Activated T-cell treated with anti-CD3 and anti-CD28 coated beads for 48 hours (primary cell): ENCODE results near the gene POLR2L.

ENCODE experiments used
- DNase-seq: peaks from one replicate; pipeline ENCODE4 v3.0.0-alpha.2; 2020; ENCODE audit warnings: low read depth

POLR2L gene

DNA sequence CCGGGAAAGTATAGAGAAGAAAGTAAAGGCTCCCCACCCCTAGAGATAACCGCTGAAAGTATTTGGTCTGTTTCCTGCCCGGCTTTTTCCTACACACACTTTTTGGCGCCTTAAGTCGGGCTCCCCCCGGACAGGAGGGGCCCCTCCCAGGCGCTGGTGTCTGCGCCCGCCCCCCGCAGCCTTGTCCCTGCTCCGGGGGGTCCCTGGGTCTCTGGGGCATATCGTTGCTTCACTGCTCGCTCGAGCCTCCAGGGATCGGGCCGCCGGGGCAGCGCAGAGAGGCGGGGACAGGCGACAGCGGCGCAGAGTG, 15.5 kb downstream of the POLR2L start:
- DNase-seq, result no peak

- no peak for DNase-seq
Measured at GRCh38 chr11:826227-826621, 16.1 kb downstream of the POLR2L start.

DNA sequence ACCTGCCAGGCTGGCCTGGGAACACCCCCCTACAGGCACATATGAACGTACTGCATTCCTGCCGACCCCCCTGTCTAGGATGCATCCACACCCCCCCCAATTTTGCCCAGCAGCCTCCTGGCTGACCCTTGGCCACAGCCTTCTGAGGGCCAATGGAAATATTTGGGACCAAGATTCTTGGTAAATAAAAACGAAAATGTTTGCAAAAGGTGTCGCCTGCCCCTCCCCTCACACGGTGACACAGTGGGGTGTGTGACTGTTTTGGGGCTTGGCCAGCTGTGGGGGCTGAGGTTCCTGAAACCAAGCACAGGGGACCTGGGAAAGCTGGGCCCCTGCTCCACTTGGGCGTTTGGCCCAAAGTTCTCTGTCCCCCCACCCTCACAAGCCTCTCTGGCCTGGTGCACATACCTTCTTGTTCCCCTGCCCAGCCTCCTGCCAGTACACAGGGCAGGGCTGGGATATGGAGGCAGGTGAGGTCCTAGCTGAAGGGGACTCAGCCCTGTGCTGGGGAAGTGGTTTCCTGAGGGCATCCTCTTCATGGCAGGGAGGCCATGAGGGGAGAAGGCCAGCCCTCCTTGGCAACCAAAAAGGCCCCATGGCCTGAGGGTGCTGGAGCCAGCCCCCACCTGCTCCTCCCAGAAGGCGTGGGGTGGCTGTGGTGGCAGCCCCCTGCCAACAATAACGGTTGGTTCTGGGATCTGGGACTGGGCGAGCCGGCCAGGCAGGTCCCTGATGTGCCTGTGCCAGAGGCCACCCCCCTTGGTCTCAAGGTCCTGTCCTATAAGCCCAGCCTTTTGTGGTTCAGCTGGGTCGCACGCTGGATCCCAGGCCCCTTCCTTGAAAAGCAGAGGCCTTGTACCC, 16.7 kb downstream of the POLR2L start:
- no peak for DNase-seq

DNA sequence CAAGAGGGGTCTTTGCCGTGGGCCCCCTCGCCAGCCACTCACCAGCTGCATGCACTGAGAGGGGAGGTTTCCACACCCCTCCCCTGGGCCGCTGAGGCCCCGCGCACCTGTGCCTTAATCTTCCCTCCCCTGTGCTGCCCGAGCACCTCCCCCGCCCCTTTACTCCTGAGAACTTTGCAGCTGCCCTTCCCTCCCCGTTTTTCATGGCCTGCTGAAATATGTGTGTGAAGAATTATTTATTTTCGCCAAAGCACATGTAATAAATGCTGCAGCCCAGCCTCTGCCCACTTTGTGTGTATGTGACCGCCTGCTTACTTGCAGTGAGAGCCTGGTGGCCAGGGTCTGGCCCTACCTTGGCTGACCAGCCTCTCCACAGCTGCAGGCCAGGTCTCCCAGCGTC, 17.4 kb downstream of the POLR2L start:
- DNase-seq, result no peak

DNA sequence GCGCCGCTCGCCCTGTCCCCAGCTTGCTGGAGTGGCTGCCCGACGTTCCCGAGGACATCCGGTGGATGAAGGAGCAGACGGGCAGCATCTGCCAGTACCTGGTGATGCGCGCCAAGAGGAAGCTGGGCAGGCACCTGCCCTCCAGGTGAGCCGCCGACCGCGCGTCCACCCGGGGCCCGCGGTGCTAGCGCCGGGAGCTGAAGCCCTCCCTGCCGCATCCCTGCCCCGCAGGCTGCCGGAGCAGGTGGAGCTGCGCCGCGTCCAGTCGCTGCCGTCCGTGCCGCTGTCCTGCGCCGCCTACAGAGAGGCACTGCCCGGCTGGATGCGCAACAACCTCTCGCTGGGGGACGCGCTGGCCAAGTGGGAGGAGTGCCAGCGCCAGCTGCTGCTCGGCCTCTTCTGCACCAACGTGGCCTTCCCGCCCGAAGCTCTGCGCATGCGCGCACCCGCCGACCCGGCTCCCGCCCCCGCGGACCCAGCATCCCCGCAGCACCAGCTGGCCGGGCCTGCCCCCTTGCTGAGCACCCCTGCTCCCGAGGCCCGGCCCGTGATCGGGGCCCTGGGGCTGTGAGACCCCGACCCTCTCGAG, 17.9 kb downstream of the POLR2L start:
- no peak for DNase-seq

DNA sequence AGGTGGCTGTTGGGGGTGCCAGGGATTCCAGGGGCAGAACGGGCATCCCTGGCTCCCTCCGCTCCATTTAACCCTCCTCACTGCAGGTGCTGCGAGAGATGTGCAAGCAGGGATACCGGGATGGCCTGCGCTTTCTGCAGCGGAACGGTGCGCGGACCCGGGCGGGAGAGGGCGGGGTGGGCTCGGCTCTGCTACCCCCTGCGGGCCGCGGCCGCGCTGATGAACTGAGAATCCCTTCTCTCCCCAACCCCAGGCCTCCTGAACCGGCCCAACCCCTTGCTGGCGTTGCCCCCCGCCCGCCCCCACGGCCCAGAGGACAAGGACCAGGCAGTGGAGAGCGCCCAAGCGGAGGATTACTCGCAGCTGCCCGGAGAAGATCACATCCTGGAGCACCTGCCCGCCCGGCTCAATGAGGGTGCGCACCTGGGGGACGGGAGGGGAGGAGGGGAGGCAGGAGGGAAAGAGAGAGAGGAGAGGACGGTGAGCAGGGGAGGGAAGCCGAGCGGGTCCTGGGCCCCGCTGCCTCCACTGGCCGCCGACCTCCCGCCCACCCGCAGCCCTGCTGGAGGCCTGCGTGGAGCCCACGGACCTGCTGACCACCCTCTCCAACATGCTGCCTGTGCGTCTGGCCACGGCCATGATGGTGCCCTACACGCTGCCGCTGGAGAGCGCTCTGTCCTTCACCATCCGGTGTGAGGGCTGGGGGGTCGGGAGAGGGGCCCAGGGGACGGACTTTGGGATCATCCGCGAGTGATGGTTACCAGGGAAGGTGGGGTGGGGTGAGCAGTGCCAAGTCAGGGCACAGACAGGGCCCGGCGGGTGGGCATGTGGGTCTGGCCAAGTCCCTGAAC, 18.7 kb downstream of the POLR2L start:
- DNase-seq, result no peak

- no peak for DNase-seq
Measured at GRCh38 chr11:821512-822371, 20.6 kb downstream of the POLR2L start.

- no peak for DNase-seq
Measured at GRCh38 chr11:820655-821511, 21.4 kb downstream of the POLR2L start.

GRCh38 chr11:819943-820649, 22.2 kb downstream of the POLR2L start:
- peak; percentile 90 for DNase-seq

DNA sequence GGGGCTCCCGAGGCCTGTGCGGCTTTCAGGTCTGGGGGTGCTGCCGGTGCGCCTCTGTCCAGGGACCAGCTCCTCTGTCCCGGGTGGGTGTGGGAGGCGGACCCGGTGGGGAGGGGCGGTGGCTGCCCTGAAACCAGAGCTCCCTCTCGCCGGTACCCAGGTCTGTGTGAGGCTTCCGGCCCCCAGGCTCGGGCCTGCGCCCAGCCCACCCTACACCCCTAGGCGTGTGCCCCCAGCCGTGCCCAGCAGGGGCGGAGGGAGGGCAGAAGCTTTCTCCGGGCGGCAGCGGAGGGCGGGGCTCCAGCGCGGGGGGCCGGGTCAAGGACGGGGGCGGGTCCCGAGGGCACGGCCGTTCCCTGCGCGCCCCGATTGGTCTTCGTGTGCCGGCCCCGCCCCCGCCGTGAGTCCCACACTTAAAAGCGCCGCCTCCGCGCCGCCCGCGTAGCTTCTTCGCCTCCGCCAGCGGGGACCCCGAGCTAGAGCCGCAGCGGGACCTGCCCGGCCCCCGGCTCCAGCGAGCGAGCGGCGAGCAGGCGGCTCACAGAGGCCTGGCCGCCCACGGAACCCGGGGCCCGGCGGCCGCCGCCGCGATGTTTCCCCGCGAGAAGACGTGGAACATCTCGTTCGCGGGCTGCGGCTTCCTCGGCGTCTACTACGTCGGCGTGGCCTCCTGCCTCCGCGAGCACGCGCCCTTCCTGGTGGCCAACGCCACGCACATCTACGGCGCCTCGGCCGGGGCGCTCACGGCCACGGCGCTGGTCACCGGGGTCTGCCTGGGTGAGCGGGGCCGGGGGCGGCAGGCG, 23.0 kb downstream of the POLR2L start:
- peak; percentile 88 for DNase-seq

GRCh38 chr11:818396-819128, 23.8 kb downstream of the POLR2L start, which contains the start of gene PNPLA2:
PNPLA2 (plus strand) TSS chr11:818914; CDS start chr11:819719, 805 bp downstream.
- DNase-seq, result no peak

- no peak for DNase-seq
Measured at GRCh38 chr11:816433-816779, 25.9 kb downstream of the POLR2L start.

- no peak for DNase-seq
Measured at GRCh38 chr11:815675-816432, 26.5 kb downstream of the POLR2L start.

- no peak for DNase-seq
Measured at GRCh38 chr11:813456-814096, 28.8 kb downstream of the POLR2L start.

DNA sequence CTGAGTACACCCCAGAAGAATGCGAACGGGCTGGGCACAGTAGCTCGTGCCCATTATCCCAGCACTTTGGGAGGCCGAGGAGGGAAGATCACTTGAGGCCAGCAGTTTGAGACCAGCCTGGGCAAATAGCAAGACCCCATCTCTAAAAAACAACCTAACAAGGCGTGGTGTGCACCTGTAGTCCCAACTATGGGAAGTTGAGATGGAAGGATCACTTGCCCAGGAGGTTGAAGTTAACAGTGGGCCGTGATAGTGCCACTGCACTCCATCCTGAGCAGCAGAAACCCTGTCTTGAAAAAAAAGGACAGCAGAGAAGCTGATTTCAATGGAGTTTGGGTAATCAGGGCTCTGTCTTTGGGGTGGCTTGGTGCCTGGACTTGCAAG, 29.3 kb downstream of the POLR2L start:
- no peak for DNase-seq

GRCh38 chr11:812390-812789, 29.9 kb downstream of the POLR2L start:
- no peak for DNase-seq

GRCh38 chr11:811446-812245, 30.7 kb downstream of the POLR2L start:
- DNase-seq, result no peak
